ENCODE measurements around the gene KDM7A.

GRCh38 chr7:140069298-140069949 lies 107.4 kb downstream of the KDM7A start:
- TF ChIP-seq POLR2A (IDR thresholded peaks at IDR 0.05) (no peak), CTCF (IDR thresholded peaks at IDR 0.05 in 8 of 11, conservative IDR thresholded peaks at IDR 0.05 in 3 of 11) (no peak), POLR2AphosphoS5 (IDR thresholded peaks at IDR 0.05) (no peak)

Measured in spleen (tissue), 7 donors.